H1 (cell line): ENCODE results near the gene CD53. TPM values are rescaled to one million over a fixed set of nuclear protein-coding genes. Genes with fewer than 3 reads are reported as not detected.

Experiments
- CTCF ChIA-PET: fragments of 300-600 bp; sonication (Branson Sonifier 250); formaldehyde crosslinking; loops from one replicate; lab custom pipeline; 2021; ENCODE audit not compliant: partially characterized antibody; lab: Charles Lee
- POLR2A ChIA-PET: fragments of 300-600 bp; sonication (Branson Sonifier 250); formaldehyde crosslinking; loops from one replicate; lab custom pipeline; 2021; ENCODE audit warnings: inconsistent platforms; ENCODE audit not compliant: partially characterized antibody; lab: Charles Lee
- DNase-seq, 2 experiments: peaks; one replicate each; pipeline versions ENCODE4 v3.0.0 to v3.0.0-alpha.2; 2010 to 2022; ENCODE audit warnings: low spot score in 2 of 2, low read depth in 1 of 2, mixed read lengths in 1 of 2
- FAIRE-seq: peaks from 2 replicates; lab custom pipeline; 2011; peaks lifted over from hg19 to GRCh38; lab: Jason Lieb, UNC
- H2AFZ ChIP-seq: 2 replicates; pipeline ENCODE4 v1.8.1; 2012; ENCODE audit warnings: low read length, inconsistent platforms
- H2AK5ac ChIP-seq: 2 replicates; pipeline ENCODE4 v1.6.1; 2013; ENCODE audit warnings: low read depth, low read length
- H2BK120ac ChIP-seq: replicated peaks from 2 replicates; pipeline ENCODE3; 2013; ENCODE audit warnings: low read depth, low read length, inconsistent platforms
- H2BK12ac ChIP-seq: 2 replicates; pipeline ENCODE4 v1.6.1; 2013; ENCODE audit warnings: low read depth, low read length
- H2BK15ac ChIP-seq: 2 replicates; pipeline ENCODE4 v1.6.1; 2013; ENCODE audit warnings: low read length
- H2BK20ac ChIP-seq: 2 replicates; pipeline ENCODE4 v1.6.1; 2013; ENCODE audit warnings: low read length
- H2BK5ac ChIP-seq: 2 replicates; pipeline ENCODE4 v1.6.1; 2013; ENCODE audit warnings: low read depth, low read length
- H3K14ac ChIP-seq: 2 replicates; pipeline ENCODE4 v1.6.1; 2013; ENCODE audit warnings: inconsistent platforms; ENCODE audit not compliant: insufficient read length
- H3K18ac ChIP-seq: 2 replicates; pipeline ENCODE4 v1.6.1; 2013; ENCODE audit warnings: low read length; ENCODE audit errors: extremely low read depth
- H3K23ac ChIP-seq: 2 replicates; pipeline ENCODE4 v1.6.1; 2013; ENCODE audit warnings: inconsistent platforms; ENCODE audit not compliant: insufficient read length
- H3K23me2 ChIP-seq: 2 replicates; pipeline ENCODE4 v1.6.1; 2013; ENCODE audit warnings: low read depth, low read length
- H3K27ac ChIP-seq: 2 replicates; pipeline ENCODE4 v1.6.1; 2011; ENCODE audit warnings: low read depth, low read length, inconsistent platforms
- H3K27me3 ChIP-seq, 4 experiments: replicated peaks in 1 of 4; 1 replicate in 1 of 4; 2 replicates in 3 of 4; pipeline versions ENCODE4 v1.6.1 to v1.8.1; 2011 to 2013; ENCODE audit warnings: low read length in 3 of 4, mild to moderate bottlenecking in 3 of 4, inconsistent platforms in 2 of 4, mixed read lengths in 2 of 4, moderate library complexity in 1 of 4; ENCODE audit not compliant: control insufficient read depth in 3 of 4, insufficient read depth in 3 of 4; ENCODE audit errors: extremely low read depth in 1 of 4
- H3K36me3 ChIP-seq, 4 experiments: 2 replicates each; pipeline versions ENCODE4 v1.6.1 to v1.8.1; 2011 to 2013; ENCODE audit warnings: mild to moderate bottlenecking in 4 of 4, low read length in 3 of 4, moderate library complexity in 2 of 4, control low read depth in 1 of 4, inconsistent platforms in 1 of 4; ENCODE audit not compliant: insufficient read depth in 4 of 4, control insufficient read depth in 2 of 4
- H3K4ac ChIP-seq: replicated peaks from 2 replicates; pipeline ENCODE3; 2013; ENCODE audit warnings: low read length, low read depth, mixed read lengths, inconsistent platforms; ENCODE audit not compliant: insufficient read length
- H3K4me1 ChIP-seq, 4 experiments: replicated peaks in 1 of 4; 1 replicate in 1 of 4; 2 replicates in 3 of 4; pipeline versions ENCODE4 v1.6.1 to v1.8.1; 2011 to 2013; ENCODE audit warnings: low read length in 3 of 4, inconsistent platforms in 2 of 4, mixed read lengths in 1 of 4; ENCODE audit not compliant: insufficient read depth in 4 of 4, control insufficient read depth in 3 of 4
- H3K4me2 ChIP-seq, 2 experiments: 2 replicates each; pipeline versions ENCODE4 v1.6.1 to v1.8.1; 2011 to 2013; ENCODE audit warnings: low read depth in 2 of 2, low read length in 2 of 2, control low read depth in 1 of 2, inconsistent platforms in 1 of 2, mild to moderate bottlenecking in 1 of 2; ENCODE audit not compliant: insufficient read depth in 1 of 2
- H3K4me3 ChIP-seq, 4 experiments: fragments of 200-600, 300-600 bp in 1 of 4; sonication (generic), shearing (Covaris generic), sonication (Bioruptor Twin) in 1 of 4; 2 replicates each; pipeline versions ENCODE4 v1.5.1 to v1.8.1; 2011 to 2016; ENCODE audit warnings: low read length in 4 of 4, low read depth in 3 of 4, control low read depth in 2 of 4, inconsistent platforms in 2 of 4, mild to moderate bottlenecking in 2 of 4, mixed read lengths in 1 of 4, moderate library complexity in 1 of 4; ENCODE audit not compliant: insufficient read depth in 2 of 4; ENCODE audit errors: extremely low read depth in 1 of 4
- H3K56ac ChIP-seq: replicated peaks from 2 replicates; pipeline ENCODE3; 2013; ENCODE audit warnings: low read depth, mild to moderate bottlenecking, mixed read lengths, low read length, inconsistent platforms; ENCODE audit not compliant: insufficient read length
- H3K79me1 ChIP-seq: 2 replicates; pipeline ENCODE4 v1.6.1; 2013; ENCODE audit warnings: low read depth, low read length, control low read depth
- H3K79me2 ChIP-seq, 2 experiments: 2 replicates each; pipeline versions ENCODE4 v1.6.1 to v1.8.1; 2012 to 2013; ENCODE audit warnings: low read length in 2 of 2, mild to moderate bottlenecking in 2 of 2, inconsistent platforms in 1 of 2; ENCODE audit not compliant: insufficient read depth in 2 of 2, control insufficient read depth in 1 of 2
- H3K9ac ChIP-seq, 4 experiments: replicated peaks in 1 of 4; 1 replicate in 1 of 4; 2 replicates in 3 of 4; pipeline versions ENCODE4 v1.6.1 to v1.8.1; 2011 to 2013; ENCODE audit warnings: low read depth in 3 of 4, low read length in 3 of 4, control low read depth in 2 of 4, mild to moderate bottlenecking in 2 of 4, moderate library complexity in 2 of 4, inconsistent platforms in 1 of 4; ENCODE audit errors: extremely low read depth in 1 of 4
- H3K9me3 ChIP-seq, 2 experiments: 2 replicates each; pipeline versions ENCODE4 v1.6.1 to v1.8.1; 2012 to 2013; ENCODE audit warnings: mild to moderate bottlenecking in 2 of 2, moderate library complexity in 2 of 2, control low read depth in 1 of 2, inconsistent platforms in 1 of 2, low read depth in 1 of 2, low read length in 1 of 2, mixed read lengths in 1 of 2; ENCODE audit not compliant: insufficient read depth in 2 of 2
- H4K20me1 ChIP-seq, 2 experiments: replicated peaks in 1 of 2; 2 replicates each; pipeline versions ENCODE3 to v1.8.1; 2011 to 2013; ENCODE audit warnings: inconsistent platforms in 2 of 2, low read length in 2 of 2, mild to moderate bottlenecking in 1 of 2; ENCODE audit not compliant: insufficient read depth in 2 of 2, control insufficient read depth in 1 of 2
- H4K5ac ChIP-seq: 2 replicates; pipeline ENCODE4 v1.6.1; 2013; ENCODE audit warnings: low read length, low read depth, mixed read lengths, inconsistent platforms; ENCODE audit not compliant: insufficient read length
- H4K8ac ChIP-seq: 2 replicates; pipeline ENCODE4 v1.8.0; 2013; ENCODE audit warnings: mild to moderate bottlenecking, moderate library complexity, low read length, inconsistent platforms; ENCODE audit not compliant: insufficient read depth; ENCODE audit errors: extremely low read depth
- H4K91ac ChIP-seq: replicated peaks from 2 replicates; pipeline ENCODE3; 2013; ENCODE audit warnings: low read length, mixed read lengths, inconsistent platforms; ENCODE audit not compliant: insufficient read length
- CBX5 ChIP-seq: fragments of 300-800, 300-1000 bp; sonication (generic); IDR thresholded peaks from 2 replicates; pipeline ENCODE4 v1.7.1; 2016; ENCODE audit warnings: antibody characterized with exemption, low read length, low read depth
- WGBS, 2 experiments: shearing (Covaris generic) in 1 of 2; methylation state at CpG; one replicate each; pipeline versions ENCODE4 v1.1.6 to v1.1.7; 2013 to 2015; ENCODE audit warnings: low lambda C conversion rate in 2 of 2, mixed read lengths in 2 of 2, inconsistent platforms in 1 of 2, low coverage in 1 of 2, missing lambda C conversion rate in 1 of 2; ENCODE audit not compliant: insufficient replicate concordance in 2 of 2, insufficient coverage in 1 of 2, insufficient read length in 1 of 2; ENCODE audit errors: extremely low coverage in 1 of 2, missing lambda C conversion rate in 1 of 2; 5-methylcytosine and 5-hydroxymethylcytosine counted together
- polyA plus RNA-seq, 7 experiments: library from polyadenylated mRNA; depleted of rRNA in 3 of 7; stranded (reverse) in 5 of 7; unstranded in 2 of 7; fragments of >200 nt in 5 of 7; fragments of 200-250 nt in 2 of 7; gene quantifications; 1 replicate in 5 of 7; 2 replicates in 1 of 7; 4 replicates in 1 of 7; pipeline versions ENCODE4 v1.2.1 to v1.2.3, GENCODE V29; 2011 to 2013; ENCODE audit warnings: missing spikeins in 2 of 7, mixed read lengths in 2 of 7
- total RNA-seq: library from RNA; stranded (reverse); fragmentation: NEBNext Ultra II Directional; extraction: Animal tissue kit (Norgen Biotek cat#: 25700); gene quantifications from 2 replicates; pipeline ENCODE4 v1.2.1, GENCODE V29; 2021

Gene CD53
- total and polyA plus RNA-seq, 2 of the 8 experiments (the other 6 are each of a cell fraction or from before 2014, with no cell fraction given) = 0.56 to 1.0 TPM

GRCh38 chr1:110948038-110948810 lies 75.3 kb downstream of the CD53 start:
- no peaks in the 10 kb centered on the region for H3K79me1 ChIP-seq
- no peak overlapping the region for H2AFZ ChIP-seq
- H2BK12ac ChIP-seq = no peak overlapping the region
- H2BK15ac ChIP-seq = no peak overlapping the region
- no peak for TF ChIP-seq CBX5
- H3K9ac ChIP-seq = no peak overlapping the region
- H2BK20ac ChIP-seq = no peak overlapping the region
- no peak for DNase-seq
- no peak overlapping the region for H3K4ac ChIP-seq
- no peak overlapping the region for H2AK5ac ChIP-seq
- H3K23ac ChIP-seq = no peak overlapping the region
- peaks cover 0 to 4% of the 10 kb centered on the region in 2 experiments; a peak in 1 of 4 replicates for H3K9me3 ChIP-seq
- H3K4me1 ChIP-seq = no peaks in the 10 kb centered on the region
- H4K8ac ChIP-seq = no peak overlapping the region
- no peak overlapping the region for H3K18ac ChIP-seq
- no peaks in the 10 kb centered on the region for H3K27me3 ChIP-seq
- no peak overlapping the region for H4K5ac ChIP-seq
- no peak overlapping the region for H3K14ac ChIP-seq
- H3K4me3 ChIP-seq = no peak overlapping the region
- H3K23me2 ChIP-seq = no peaks in the 10 kb centered on the region
- FAIRE-seq = no peak
- H3K79me2 ChIP-seq = no peaks in the 10 kb centered on the region
- 88% methylated on average over 10 of the region's 10 CpGs; no CpG with 5 or more reads in 1 of the 2 experiments for WGBS, 2 experiments
- no peak overlapping the region for H2BK5ac ChIP-seq
- no peak overlapping the region for H3K27ac ChIP-seq
- no peak overlapping the region for H3K56ac ChIP-seq
- H2BK120ac ChIP-seq = no peak overlapping the region
- ChIA-PET CTCF (interaction anchor here (0.7 to 0.8 kb wide), 2 partner anchors 35 to 133 kb away, joined by 3 to 5 read pairs; no protein-coding TSS in a partner anchor), POLR2A (no interaction called here)
- H4K91ac ChIP-seq = no peak overlapping the region
- H3K36me3 ChIP-seq = peaks cover 0 to 32% (median 0%) of the 10 kb centered on the region in 4 experiments; a peak in 3 of 8 replicates
- H4K20me1 ChIP-seq = no peaks in the 10 kb centered on the region
- H3K4me2 ChIP-seq = no peak overlapping the region

Other genes with a start within 250 kb of the CD53 start
- gene KCNA3, start 198.2 kb upstream of the CD53 start, total RNA-seq = 0.95 and 1.0 TPM in 2 replicates
- gene KCNA3, start 198.2 kb upstream of the CD53 start, polyA plus RNA-seq (2011; rRNA removed) = 1.1 and 1.2 TPM in 2 replicates
- 17.3 and 19.3 TPM in 2 replicates for gene LRIF1, start 90.8 kb downstream of the CD53 start, total RNA-seq
- 2.7 and 5.2 TPM in 2 replicates for gene LRIF1, start 90.8 kb downstream of the CD53 start, polyA plus RNA-seq (2011; rRNA removed)